ENCODE results near the gene BEX4.
"Not testable (repeated sequence)": the region's sequence is repeated elsewhere in the genome, so short reads cannot be mapped to it uniquely, and the experiment has no call there.

The BEX4 gene

DNA sequence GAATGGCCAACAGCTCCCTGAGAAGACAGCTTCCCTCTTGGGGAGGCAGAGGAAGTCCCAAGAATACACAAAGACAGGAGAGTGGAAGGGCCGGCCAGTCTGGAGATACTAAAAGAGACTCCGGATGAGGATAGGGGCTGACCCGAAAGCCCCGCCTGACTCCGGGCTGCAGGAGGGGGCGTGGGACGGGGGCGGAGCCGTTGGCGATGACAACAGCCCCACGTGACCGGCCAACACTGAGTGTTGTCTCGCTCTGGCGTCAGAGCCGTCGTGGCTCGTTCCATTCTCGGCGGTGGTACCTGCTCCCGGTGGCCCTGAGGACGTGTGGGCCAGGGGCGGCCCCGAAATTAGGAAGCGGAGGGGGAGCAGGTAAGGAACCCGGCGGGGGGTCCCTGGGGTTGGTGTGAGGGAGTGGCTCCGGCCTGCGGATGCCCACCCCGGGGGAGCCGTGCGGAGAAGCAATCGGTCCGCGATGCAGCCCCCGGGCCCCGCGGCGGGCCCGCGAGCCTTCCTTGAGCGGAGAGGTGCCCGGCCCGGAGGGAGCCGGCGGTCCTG lies at the start of gene BEX4:
TSS of gene BEX4 (plus strand) at position 239 of the 555 bp plus-strand sequence. CDS start 1,046 bp downstream, outside the sequence.
- Histone ChIP-seq H3K36me3 (no peaks in the 10 kb centered on the region; the same call in 1 of the 2 replicates), H3K9me3 (ENCODE audit: severe bottlenecking) (no peaks in the 10 kb centered on the region), H3K27ac (peak within 1 kb of the TSS; percentile 64), H3K27me3 (ENCODE audit: insufficient read depth, low read depth, severe bottlenecking) (peaks cover 18% of the 10 kb centered on the region), H3K4me3 (ENCODE audit: low read depth, low read length) (peak within 1 kb of the TSS; percentile 46)
- peak; percentile 77 for DNase-seq
- TF ChIP-seq, protein P1, sequence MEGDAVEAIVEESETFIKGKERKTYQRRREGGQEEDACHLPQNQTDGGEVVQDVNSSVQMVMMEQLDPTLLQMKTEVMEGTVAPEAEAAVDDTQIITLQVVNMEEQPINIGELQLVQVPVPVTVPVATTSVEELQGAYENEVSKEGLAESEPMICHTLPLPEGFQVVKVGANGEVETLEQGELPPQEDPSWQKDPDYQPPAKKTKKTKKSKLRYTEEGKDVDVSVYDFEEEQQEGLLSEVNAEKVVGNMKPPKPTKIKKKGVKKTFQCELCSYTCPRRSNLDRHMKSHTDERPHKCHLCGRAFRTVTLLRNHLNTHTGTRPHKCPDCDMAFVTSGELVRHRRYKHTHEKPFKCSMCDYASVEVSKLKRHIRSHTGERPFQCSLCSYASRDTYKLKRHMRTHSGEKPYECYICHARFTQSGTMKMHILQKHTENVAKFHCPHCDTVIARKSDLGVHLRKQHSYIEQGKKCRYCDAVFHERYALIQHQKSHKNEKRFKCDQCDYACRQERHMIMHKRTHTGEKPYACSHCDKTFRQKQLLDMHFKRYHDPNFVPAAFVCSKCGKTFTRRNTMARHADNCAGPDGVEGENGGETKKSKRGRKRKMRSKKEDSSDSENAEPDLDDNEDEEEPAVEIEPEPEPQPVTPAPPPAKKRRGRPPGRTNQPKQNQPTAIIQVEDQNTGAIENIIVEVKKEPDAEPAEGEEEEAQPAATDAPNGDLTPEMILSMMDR (IDR thresholded peaks at IDR 0.05; ENCODE audit: low read depth, low read length) = no peak

- Histone ChIP-seq H3K9me3 (ENCODE audit: severe bottlenecking) (no peaks in the 10 kb centered on the region), H3K27ac (no peak overlapping the region), H3K27me3 (ENCODE audit: insufficient read depth, low read depth, severe bottlenecking) (peaks cover 62% of the 10 kb centered on the region), H3K36me3 (no peaks in the 10 kb centered on the region), H3K4me3 (ENCODE audit: low read depth, low read length) (no peak overlapping the region)
- no peak for DNase-seq
- TF ChIP-seq, protein P1 (IDR thresholded peaks at IDR 0.05; ENCODE audit: low read depth, low read length) = no peak
Observed at GRCh38 chrX:103170216-103170615, 44.7 kb upstream of the BEX4 start.

DNA sequence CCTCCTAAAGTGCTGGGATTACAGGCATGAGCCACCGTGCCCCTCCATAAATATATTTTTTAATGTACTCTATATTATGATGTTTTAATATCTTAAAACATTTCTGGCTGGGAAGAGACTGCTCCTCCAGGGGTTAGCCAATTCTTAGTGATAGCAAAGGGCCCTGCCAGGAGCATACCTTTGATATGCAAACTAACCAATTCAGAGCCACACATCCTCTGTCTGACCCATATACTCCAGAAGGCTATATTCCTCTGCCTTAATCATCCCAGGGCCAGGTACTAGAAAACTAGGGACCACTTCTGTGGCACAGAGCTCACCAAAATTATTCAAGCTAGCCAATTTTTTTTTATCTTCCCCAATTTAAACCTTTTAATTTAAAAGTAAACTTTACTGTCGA lies 43.6 kb upstream of the BEX4 start:
- DNase-seq = no peak
- H3K9me3 ChIP-seq (ENCODE audit: severe bottlenecking) = no peaks in the 10 kb centered on the region
- H3K4me3 ChIP-seq (ENCODE audit: low read depth, low read length) = no peak overlapping the region
- TF ChIP-seq, protein P1 (IDR thresholded peaks at IDR 0.05; ENCODE audit: low read depth, low read length) = no peak
- no peak overlapping the region for H3K27ac ChIP-seq
- peaks cover 61% of the 10 kb centered on the region for H3K27me3 ChIP-seq (ENCODE audit: insufficient read depth, low read depth, severe bottlenecking)
- no peaks in the 10 kb centered on the region for H3K36me3 ChIP-seq

DNA sequence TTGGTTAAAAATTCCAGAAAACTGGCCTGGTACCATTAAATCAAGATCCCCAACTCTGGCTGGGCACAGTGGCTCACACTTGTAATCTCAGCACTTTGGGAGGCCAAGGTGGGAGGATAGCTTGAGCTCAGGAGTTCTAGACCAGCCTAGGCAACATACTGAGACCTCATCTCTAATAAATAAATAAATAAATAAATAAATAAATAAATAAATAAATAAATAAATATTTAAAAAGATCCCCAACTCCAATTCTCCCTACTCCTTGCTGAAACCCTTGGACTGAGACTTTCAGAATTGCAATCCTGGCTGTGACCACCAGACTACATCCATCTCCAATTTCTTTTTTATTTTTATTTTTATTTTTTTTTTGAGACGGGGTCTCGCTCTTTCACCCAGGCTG lies 39.7 kb upstream of the BEX4 start:
- H3K27ac ChIP-seq = not testable (repeated sequence)

DNA sequence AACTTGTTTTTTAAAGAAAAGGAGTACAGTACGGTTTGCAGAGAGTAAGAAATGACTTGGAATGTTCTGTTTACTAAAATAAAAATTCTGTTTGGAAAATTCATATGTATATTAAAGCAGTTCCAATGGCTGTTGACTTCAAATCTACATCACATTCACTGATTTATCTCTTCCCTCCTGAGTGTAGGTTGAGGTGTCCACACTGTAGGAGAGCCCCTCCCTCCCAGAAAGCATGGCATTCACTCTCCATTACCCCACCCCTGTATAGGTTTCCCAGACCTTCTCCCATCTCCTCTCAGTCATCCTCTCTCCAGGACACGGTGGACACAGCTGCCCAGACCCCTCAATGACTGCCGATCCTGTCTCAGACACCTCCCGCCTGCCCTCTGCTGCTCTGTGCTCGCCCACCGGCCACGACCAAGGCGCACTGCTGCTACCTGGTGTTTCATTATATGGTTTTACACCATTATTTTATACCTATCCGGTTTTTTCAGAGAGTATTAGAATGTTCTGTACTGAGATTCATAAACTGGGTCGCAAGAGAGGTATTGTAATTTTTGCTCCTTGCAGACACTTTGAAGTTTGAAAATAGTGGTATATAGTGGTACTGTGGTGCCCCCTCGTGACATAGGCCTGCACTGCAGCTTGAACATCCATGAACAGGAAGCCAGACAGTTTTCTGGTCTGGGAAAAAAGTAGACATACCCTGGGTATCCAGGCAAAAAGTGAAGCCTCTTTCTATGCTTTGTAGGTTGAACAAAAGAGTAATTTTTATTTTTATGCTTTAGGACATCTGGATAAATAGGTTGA lies 38.8 kb upstream of the BEX4 start:
- H3K27ac ChIP-seq = no peak overlapping the region
- no peaks in the 10 kb centered on the region for H3K36me3 ChIP-seq
- TF ChIP-seq, protein P1 (IDR thresholded peaks at IDR 0.05; ENCODE audit: low read depth, low read length) = peak; percentile 63
- peaks cover 57% of the 10 kb centered on the region for H3K27me3 ChIP-seq (ENCODE audit: insufficient read depth, low read depth, severe bottlenecking)
- no peak overlapping the region for H3K4me3 ChIP-seq (ENCODE audit: low read depth, low read length)
- DNase-seq = peak; percentile 47
- no peaks in the 10 kb centered on the region for H3K9me3 ChIP-seq (ENCODE audit: severe bottlenecking)

More for the DNA sequence above, 39.7 kb upstream of the BEX4 start:
- H3K4me3 ChIP-seq (ENCODE audit: low read depth, low read length); DNase-seq; H3K9me3 ChIP-seq (ENCODE audit: severe bottlenecking); H3K36me3 ChIP-seq: not testable (repeated sequence)
- H3K27me3 ChIP-seq (ENCODE audit: insufficient read depth, low read depth, severe bottlenecking) = peaks cover 53% of the 10 kb centered on the region

DNA sequence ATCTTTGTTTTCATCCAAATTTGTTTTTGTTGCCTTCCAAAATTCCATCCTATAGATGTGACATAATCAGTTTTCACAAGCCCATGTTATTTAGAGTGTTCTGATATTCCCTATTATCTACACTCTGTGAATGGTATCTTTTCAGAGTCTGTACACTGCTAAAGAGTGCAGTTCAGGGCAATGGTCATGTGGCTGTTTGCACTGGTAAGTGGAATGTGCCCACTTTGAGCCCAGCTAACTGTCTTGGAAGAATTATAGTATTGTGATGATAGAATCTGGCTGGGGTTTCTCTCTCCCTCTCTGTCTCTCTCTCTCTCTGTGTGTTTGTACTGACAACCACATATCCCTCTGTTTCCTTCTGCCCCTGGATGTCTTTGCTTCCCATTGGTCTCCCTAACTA lies 37.4 kb upstream of the BEX4 start:
- no peaks in the 10 kb centered on the region for H3K36me3 ChIP-seq
- TF ChIP-seq, protein P1 (IDR thresholded peaks at IDR 0.05; ENCODE audit: low read depth, low read length) = no peak
- no peak overlapping the region for H3K4me3 ChIP-seq (ENCODE audit: low read depth, low read length)
- peaks cover 56% of the 10 kb centered on the region for H3K27me3 ChIP-seq (ENCODE audit: insufficient read depth, low read depth, severe bottlenecking)
- H3K9me3 ChIP-seq (ENCODE audit: severe bottlenecking) = no peaks in the 10 kb centered on the region
- H3K27ac ChIP-seq = no peak overlapping the region
- no peak for DNase-seq
